IMR-90 (cell line): ENCODE results near the gene RALGAPA2. TPM values are rescaled to one million over a fixed set of nuclear protein-coding genes. Genes with fewer than 3 reads are reported as not detected.

Experiments
- ATAC-seq: fragments of 200-7000 bp; cut with Tn5 transposase; 2 replicates; pipeline ENCODE4 v1.9.1; 2020; ENCODE audit warnings: low read depth, mild to moderate bottlenecking, moderate library complexity
- BruUV-seq: library from RNA; stranded (reverse); fragments of 400-500 nt; replicated peaks from 2 replicates; lab custom pipeline; 2021; lab: Mats Ljungman, UMichigan
- CTCF ChIA-PET: fragments of 300-600 bp; formaldehyde crosslinking; extraction: SDS; loops from one replicate; lab custom pipeline; 2021; ENCODE audit warnings: antibody characterized with exemption; lab: Yijun Ruan, JAX
- POLR2A ChIA-PET: fragments of 300-600 bp; sonication (Branson Sonifier 250); formaldehyde crosslinking; loops from one replicate; lab custom pipeline; 2022; ENCODE audit warnings: antibody characterized with exemption; ENCODE audit not compliant: unreplicated experiment; lab: Charles Lee
- DNase-seq: peaks from one replicate; pipeline ENCODE4 v3.0.0; 2013
- H2AFZ ChIP-seq: replicated peaks from 2 replicates; pipeline ENCODE3; 2013; ENCODE audit warnings: low read length, mild to moderate bottlenecking; ENCODE audit not compliant: poor library complexity
- H2AK5ac ChIP-seq: 2 replicates; pipeline ENCODE4 v1.6.1; 2013; ENCODE audit warnings: low read depth, low read length, inconsistent platforms
- H2AK9ac ChIP-seq: replicated peaks from 2 replicates; pipeline ENCODE3; 2013; ENCODE audit warnings: mild to moderate bottlenecking, low read depth, low read length, moderate library complexity; ENCODE audit not compliant: poor library complexity
- H2BK120ac ChIP-seq: 2 replicates; pipeline ENCODE4 v1.6.1; 2013; ENCODE audit warnings: low read depth, low read length, inconsistent platforms
- H2BK15ac ChIP-seq: 3 replicates; pipeline ENCODE4 v1.6.1; 2013; ENCODE audit warnings: low read depth, low read length, inconsistent platforms
- H2BK20ac ChIP-seq: 2 replicates; pipeline ENCODE4 v1.6.1; 2013; ENCODE audit warnings: low read depth, mild to moderate bottlenecking, inconsistent platforms, low read length, moderate library complexity
- H2BK5ac ChIP-seq: 2 replicates; pipeline ENCODE4 v1.6.1; 2013; ENCODE audit warnings: mild to moderate bottlenecking, low read depth, low read length, inconsistent platforms; ENCODE audit not compliant: poor library complexity, severe bottlenecking
- H3K14ac ChIP-seq: replicated peaks from 2 replicates; pipeline ENCODE4 v1.6.1; 2013; ENCODE audit warnings: low read depth, low read length, inconsistent platforms
- H3K18ac ChIP-seq: 2 replicates; pipeline ENCODE4 v1.6.1; 2013; ENCODE audit warnings: low read depth, low read length, control low read depth
- H3K23ac ChIP-seq: 2 replicates; pipeline ENCODE4 v1.6.1; 2013; ENCODE audit warnings: low read depth, low read length, inconsistent platforms
- H3K27ac ChIP-seq: 2 replicates; pipeline ENCODE4 v1.5.1; 2013; ENCODE audit warnings: mild to moderate bottlenecking, control low read depth, low read length; ENCODE audit not compliant: insufficient read depth
- H3K27me3 ChIP-seq: 2 replicates; pipeline ENCODE4 v1.6.1; 2013; ENCODE audit warnings: low read length; ENCODE audit not compliant: control insufficient read depth, insufficient read depth
- H3K36me3 ChIP-seq: 2 replicates; pipeline ENCODE4 v1.6.1; 2013; ENCODE audit warnings: low read length, mixed read lengths; ENCODE audit not compliant: control insufficient read depth, insufficient read depth
- H3K4ac ChIP-seq: 2 replicates; pipeline ENCODE4 v1.6.1; 2013; ENCODE audit warnings: low read depth, low read length, inconsistent platforms
- H3K4me1 ChIP-seq: 2 replicates; pipeline ENCODE4 v1.6.1; 2013; ENCODE audit warnings: low read length, mixed read lengths; ENCODE audit not compliant: control insufficient read depth, insufficient read depth
- H3K4me2 ChIP-seq: 2 replicates; pipeline ENCODE4 v1.6.1; 2013; ENCODE audit warnings: low read depth, mild to moderate bottlenecking, control low read depth, low read length, moderate library complexity
- H3K4me3 ChIP-seq: 2 replicates; pipeline ENCODE4 v1.5.1; 2013; ENCODE audit warnings: low read depth, mild to moderate bottlenecking, control low read depth, low read length, moderate library complexity; ENCODE audit not compliant: insufficient read depth
- H3K56ac ChIP-seq: 2 replicates; pipeline ENCODE4 v1.6.1; 2013; ENCODE audit warnings: low read length, inconsistent platforms; ENCODE audit not compliant: insufficient read depth; ENCODE audit errors: extremely low read depth
- H3K79me1 ChIP-seq, 2 experiments: 2 replicates each; pipeline ENCODE4 v1.6.1; 2013; ENCODE audit warnings: low read length in 2 of 2, inconsistent platforms in 1 of 2, low read depth in 1 of 2
- H3K9ac ChIP-seq: 2 replicates; pipeline ENCODE4 v1.6.1; 2013; ENCODE audit warnings: low read depth, low read length, control low read depth
- H3K9me1 ChIP-seq: 2 replicates; pipeline ENCODE4 v1.6.1; 2013; ENCODE audit warnings: low read length, inconsistent platforms; ENCODE audit not compliant: insufficient read depth
- H3K9me3 ChIP-seq: 2 replicates; pipeline ENCODE4 v1.6.1; 2013; ENCODE audit warnings: low read length; ENCODE audit not compliant: control insufficient read depth, insufficient read depth
- H4K20me1 ChIP-seq: 2 replicates; pipeline ENCODE4 v1.6.1; 2013; ENCODE audit warnings: low read length, inconsistent platforms; ENCODE audit not compliant: insufficient read depth
- H4K5ac ChIP-seq: 2 replicates; pipeline ENCODE4 v1.6.1; 2013; ENCODE audit warnings: mild to moderate bottlenecking, low read depth, low read length, control low read depth
- H4K8ac ChIP-seq, 2 experiments: 2 replicates each; pipeline ENCODE4 v1.6.1; 2013; ENCODE audit warnings: low read depth in 2 of 2, low read length in 2 of 2, control low read depth in 1 of 2, inconsistent platforms in 1 of 2
- H4K91ac ChIP-seq: 2 replicates; pipeline ENCODE4 v1.6.1; 2013; ENCODE audit warnings: low read depth, low read length, inconsistent platforms; ENCODE audit not compliant: insufficient read depth
- FOS ChIP-seq: fragments of 150-350 bp; IDR thresholded peaks from 2 replicates; pipeline ENCODE4 v1.6.1; 2016; ENCODE audit warnings: low read depth, low read length
- MAFK ChIP-seq: IDR thresholded peaks from 2 replicates; pipeline ENCODE4 v1.6.1; 2012; ENCODE audit warnings: low read depth, low read length, improper control_type of control experiment
- MAZ ChIP-seq: IDR thresholded peaks from 2 replicates; pipeline ENCODE4 v1.6.1; 2012; ENCODE audit warnings: low read depth, mild to moderate bottlenecking, low read length, improper control_type of control experiment, moderate library complexity, borderline replicate concordance
- NFE2L2 ChIP-seq: fragments of 150-350 bp; IDR thresholded peaks from 2 replicates; pipeline ENCODE4 v1.6.1; 2016; ENCODE audit warnings: low read depth, mild to moderate bottlenecking, low read length
- POLR2A ChIP-seq: IDR thresholded peaks from 2 replicates; pipeline ENCODE4 v1.6.1; 2012; ENCODE audit warnings: mild to moderate bottlenecking, low read depth, low read length
- RCOR1 ChIP-seq: IDR thresholded peaks from 2 replicates; pipeline ENCODE4 v1.6.1; 2012; ENCODE audit warnings: mild to moderate bottlenecking, low read length, improper control_type of control experiment; ENCODE audit not compliant: insufficient replicate concordance
- SMC3 ChIP-seq: fragments of 150-350 bp; IDR thresholded peaks from 2 replicates; pipeline ENCODE4 v1.6.1; 2016; ENCODE audit warnings: low read depth, mild to moderate bottlenecking, antibody characterized with exemption, low read length, moderate library complexity
- WGBS, 2 experiments: methylation state at CpG; one replicate each; pipeline versions ENCODE4 v1.1.5 to v1.1.7; 2013; ENCODE audit warnings: missing lambda C conversion rate in 2 of 2; ENCODE audit not compliant: insufficient read length in 1 of 2; ENCODE audit errors: extremely low coverage in 2 of 2; 5-methylcytosine and 5-hydroxymethylcytosine counted together
- dilution Hi-C: fragments of 300-500 bp; cut with HindIII; formaldehyde crosslinking; loops from one replicate; pipeline ENCODE4 v1.14.3; 2018; ENCODE audit warnings: low sequenced_read_pairs; ENCODE audit not compliant: unreplicated experiment
- in situ Hi-C: fragments of 300-500 bp; cut with MboI; formaldehyde crosslinking; loops from 3 replicates; pipeline ENCODE4 v1.14.3; 2019; ENCODE audit warnings: low sequenced_read_pairs, inconsistent platforms, mixed read lengths
- intact Hi-C: fragments of 100-400 bp; cut with micrococcal nuclease; formaldehyde crosslinking; loops from 2 replicates; pipeline ENCODE4 v1.10.0; 2022
- polyA plus RNA-seq, 3 experiments: library from polyadenylated mRNA; depleted of rRNA; stranded (reverse); fragments of >200 nt; gene quantifications; 2 replicates each; pipeline ENCODE4 v1.2.3, GENCODE V29; 2012; ENCODE audit warnings: low replicate concordance in 1 of 3
- total RNA-seq: library from RNA; depleted of rRNA; stranded (reverse); fragments of >200 nt; gene quantifications from 2 replicates; pipeline ENCODE4 v1.2.3, GENCODE V29; 2012

RALGAPA2 gene
- total and polyA plus RNA-seq, 2 of the 4 experiments (the other 2 are of a cell fraction) = 1.3 to 3.9 TPM

- H4K91ac ChIP-seq = no peak overlapping the region
- no peak overlapping the region for H4K8ac ChIP-seq
- H3K27ac ChIP-seq = no peak overlapping the region
- 100% methylated on average over 1 of the region's 4 CpGs; no CpG with 5 or more reads in 1 of the 2 experiments for WGBS, 2 experiments
- no peak overlapping the region for H3K4ac ChIP-seq
- H2AK5ac ChIP-seq = no peak overlapping the region
- H3K9me3 ChIP-seq = no peaks in the 10 kb centered on the region
- no peak overlapping the region for H3K14ac ChIP-seq
- H2BK120ac ChIP-seq = no peak overlapping the region
- H2BK20ac ChIP-seq = no peak overlapping the region
- no peak for DNase-seq
- no peaks in the 10 kb centered on the region for H3K4me1 ChIP-seq
- H4K20me1 ChIP-seq = no peaks in the 10 kb centered on the region
- no peaks in the 10 kb centered on the region for H3K9me1 ChIP-seq
- no peak overlapping the region for H2BK15ac ChIP-seq
- CTCF ChIA-PET = no interaction called here
- POLR2A ChIA-PET = interaction anchor here (1.0 kb wide), 1 partner anchor 9 kb away, joined by 3 read pairs; no protein-coding TSS in a partner anchor
- H3K79me1 ChIP-seq = no peaks in the 10 kb centered on the region
- in situ Hi-C loops = no loop called here
- H2BK5ac ChIP-seq = no peak overlapping the region
- intact Hi-C loops = no loop called here
- H3K23ac ChIP-seq = no peak overlapping the region
- no peak overlapping the region for H4K5ac ChIP-seq
- H3K4me2 ChIP-seq = no peak overlapping the region
- no peak overlapping the region for H2AK9ac ChIP-seq
- H2AFZ ChIP-seq = no peak overlapping the region
- no peak overlapping the region for H3K4me3 ChIP-seq
- no peak overlapping the region for H3K9ac ChIP-seq
- no peak overlapping the region for H3K56ac ChIP-seq
- dilution Hi-C loops = no loop called here
- no peak for ATAC-seq
- no TSS peak for BruUV-seq
- H3K36me3 ChIP-seq = no peaks in the 10 kb centered on the region
- no peak overlapping the region for H3K18ac ChIP-seq
- TF ChIP-seq RCOR1 (no peak), SMC3 (no peak), MAZ (no peak), FOS (no peak), MAFK (peak; percentile 97), NFE2L2 (no peak), POLR2A (no peak)
- H3K27me3 ChIP-seq = peaks cover 2% of the 10 kb centered on the region; the same call in 1 of the 2 replicates
Observed at GRCh38 chr20:20721489-20721888, 9.0 kb upstream of the RALGAPA2 start.
